ENCODE data around the gene ATG7.
"Not testable (repeated sequence)": the region's sequence is repeated elsewhere in the genome, so short reads cannot be mapped to it uniquely, and the experiment has no call there.

ATG7 gene

DNA sequence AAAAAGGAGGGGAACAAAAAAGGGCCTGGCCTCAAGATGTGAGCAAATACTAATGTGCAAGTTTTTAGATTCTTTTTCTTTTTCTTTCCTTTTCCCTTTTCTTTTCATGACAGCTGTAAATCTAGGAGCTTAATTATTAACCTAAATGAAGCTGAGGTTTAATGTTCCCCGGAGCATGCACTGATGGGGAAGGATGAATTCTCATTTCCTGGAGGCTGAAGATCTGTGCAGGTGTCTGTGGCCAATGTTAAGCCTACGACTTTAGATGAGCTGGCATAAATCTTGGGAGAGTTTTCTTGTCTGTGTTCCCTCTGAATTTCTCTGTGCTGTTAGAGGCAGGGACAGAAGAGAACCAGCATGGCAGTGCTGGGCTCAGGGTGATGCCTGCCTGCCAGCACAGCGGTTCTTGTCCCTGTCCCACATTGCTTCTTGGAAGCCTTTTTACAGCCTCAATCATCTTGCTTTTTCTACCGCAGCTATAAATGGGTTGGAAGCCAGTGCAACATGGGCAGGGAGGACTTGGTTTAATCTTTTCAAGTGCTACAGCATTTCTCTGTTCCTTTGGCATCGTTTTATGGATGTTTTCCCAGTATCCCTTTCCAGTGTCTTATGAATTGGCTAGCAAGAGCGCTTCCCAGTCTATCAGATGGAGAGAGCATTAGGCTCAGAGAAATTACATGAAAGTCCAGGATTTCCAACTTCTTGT, 119.1 kb downstream of the ATG7 start:
- no peak for DNase-seq

- no peak for DNase-seq
Observed at GRCh38 chr3:11392014-11392859, 120.0 kb downstream of the ATG7 start.

GRCh38 chr3:11392860-11393114, 120.6 kb downstream of the ATG7 start:
- no peak for DNase-seq

GRCh38 chr3:11393401-11393800, 121.2 kb downstream of the ATG7 start:
- no peak for DNase-seq

GRCh38 chr3:11394392-11394791, 122.2 kb downstream of the ATG7 start:
- DNase-seq = no peak

- no peak for DNase-seq
Observed at GRCh38 chr3:11400213-11400612, 128.0 kb downstream of the ATG7 start.

GRCh38 chr3:11401434-11401833, 129.2 kb downstream of the ATG7 start:
- DNase-seq = no peak

DNA sequence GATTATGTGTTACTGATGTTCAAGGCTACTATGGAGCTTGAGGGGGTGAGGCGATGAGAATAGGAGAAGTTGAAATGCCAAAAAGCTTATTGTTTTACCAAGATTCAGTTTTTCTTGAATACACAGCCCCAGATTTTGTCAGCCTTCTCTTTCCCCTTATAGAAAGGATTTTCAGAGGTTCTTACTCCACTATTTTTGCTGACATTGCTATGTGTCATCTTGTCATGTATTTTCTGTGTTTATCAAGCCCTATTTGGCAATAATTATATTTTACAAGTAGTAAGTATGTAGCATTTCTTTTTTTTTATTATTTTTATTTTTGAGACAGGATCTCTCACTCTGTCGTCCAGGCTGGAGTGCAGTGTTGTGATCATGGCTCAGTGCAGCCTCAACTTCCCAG, 133.1 kb downstream of the ATG7 start:
- no peak for DNase-seq

GRCh38 chr3:11407644-11408043, 135.4 kb downstream of the ATG7 start:
- DNase-seq = no peak

DNA sequence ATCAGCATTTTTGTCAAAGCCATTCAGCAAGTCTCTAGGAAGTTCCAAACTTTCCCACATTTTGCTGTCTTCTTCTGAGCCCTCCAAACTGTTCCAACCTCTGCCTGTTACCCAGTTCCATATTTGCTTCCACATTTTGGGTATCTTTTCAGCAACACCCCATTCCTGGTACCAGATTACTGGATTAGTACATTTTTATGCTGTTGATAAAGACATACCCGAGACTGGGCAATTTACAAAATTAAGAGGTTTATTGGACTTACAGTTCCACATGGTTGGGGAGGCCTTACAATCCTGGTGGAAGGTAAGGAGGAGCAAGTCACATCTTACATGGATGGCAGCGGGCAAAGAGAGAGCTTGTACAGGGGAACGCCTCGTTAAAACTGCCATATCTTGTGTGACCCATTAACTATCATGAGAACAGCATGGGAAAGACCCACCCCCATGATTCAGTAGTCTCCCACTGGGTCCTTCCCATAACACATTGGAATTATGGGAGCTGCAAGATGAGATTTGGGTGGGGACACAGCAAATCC, 136.2 kb downstream of the ATG7 start:
- not testable (repeated sequence) for DNase-seq

GRCh38 chr3:11410564-11410963, 138.4 kb downstream of the ATG7 start:
- no peak for DNase-seq

DNA sequence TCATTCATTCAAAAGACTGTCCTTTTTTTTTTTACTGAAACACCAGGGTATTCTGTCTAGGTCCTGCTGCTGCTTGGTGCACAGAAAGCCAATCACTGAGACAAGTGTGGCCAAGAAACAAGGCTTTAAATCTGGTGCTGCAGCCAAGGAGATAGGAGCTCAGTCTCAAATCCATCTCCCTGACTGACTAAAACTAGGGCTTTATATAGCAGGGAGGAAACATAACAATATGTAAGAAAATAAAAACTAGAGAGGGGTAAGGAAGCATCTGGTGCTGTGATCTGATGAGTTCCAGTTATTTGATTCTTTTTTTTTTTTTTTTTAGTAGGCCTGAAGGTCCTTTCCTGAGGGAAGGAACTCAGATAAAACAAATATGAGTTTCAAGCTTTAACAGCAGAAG, 139.8 kb downstream of the ATG7 start:
- DNase-seq = no peak

DNA sequence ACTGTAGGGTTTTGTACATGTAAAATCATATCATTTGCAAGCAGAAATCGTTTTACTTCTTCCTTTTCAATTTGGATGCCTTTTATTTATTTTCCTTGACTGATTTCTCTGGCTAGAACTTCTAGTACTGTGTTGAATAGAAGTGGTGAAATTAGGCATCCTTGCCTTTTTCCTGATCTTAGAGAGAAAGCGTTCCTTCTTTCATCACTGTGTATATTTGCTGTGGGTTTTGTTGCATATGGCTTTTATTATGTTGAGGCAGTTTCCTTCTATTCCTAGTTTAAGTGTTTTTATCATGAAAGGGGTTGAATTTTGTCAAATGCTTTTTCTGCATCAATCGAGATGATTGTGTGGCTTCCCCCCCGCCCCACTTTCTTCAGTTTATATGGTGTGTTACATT, 140.9 kb downstream of the ATG7 start:
- no peak for DNase-seq

- DNase-seq = no peak
Observed at GRCh38 chr3:11415099-11415498, 142.9 kb downstream of the ATG7 start.

- DNase-seq = no peak
Observed at GRCh38 chr3:11420066-11420465, 147.9 kb downstream of the ATG7 start.

DNA sequence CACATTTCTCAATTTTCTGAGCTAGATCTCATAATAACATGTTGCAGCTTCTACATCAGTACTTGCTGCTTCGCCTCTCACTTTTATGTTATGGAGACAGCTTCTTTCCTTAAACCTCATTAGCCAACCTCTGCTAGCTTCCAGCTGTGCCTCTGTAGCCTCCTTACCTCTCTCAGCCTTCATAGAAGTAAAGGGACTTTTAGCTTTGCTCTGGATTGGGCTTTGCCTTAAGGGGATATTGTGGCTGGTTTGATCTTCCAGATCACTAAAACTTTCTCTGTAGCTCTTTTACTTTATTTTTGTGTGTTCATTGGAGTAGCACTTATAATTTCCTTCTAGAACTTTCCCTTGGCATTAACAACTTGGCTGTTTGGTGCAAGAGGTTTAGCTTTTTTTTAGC, 150.1 kb downstream of the ATG7 start:
- no peak for DNase-seq

GRCh38 chr3:11423868-11424267, 151.7 kb downstream of the ATG7 start:
- no peak for DNase-seq

GRCh38 chr3:11424277-11424676, 152.1 kb downstream of the ATG7 start:
- no peak for DNase-seq

DNA sequence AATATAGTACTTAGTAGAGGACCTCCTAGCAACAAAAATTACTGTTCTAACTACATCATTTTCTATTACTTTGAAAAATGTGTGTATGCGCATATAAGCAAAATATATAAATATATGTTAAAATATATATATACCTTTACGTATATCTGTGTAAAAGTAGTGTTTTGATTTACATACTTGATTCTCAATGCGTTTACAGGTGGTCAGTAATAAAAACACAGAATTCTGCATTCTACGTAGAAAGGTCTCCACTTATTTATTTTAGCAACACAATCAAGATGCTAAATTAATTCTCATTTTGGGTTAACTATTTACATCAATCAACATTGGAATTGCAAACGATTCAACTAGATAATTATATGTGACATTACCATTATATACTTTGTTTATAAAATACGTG, 158.0 kb downstream of the ATG7 start:
- no peak for DNase-seq

DNA sequence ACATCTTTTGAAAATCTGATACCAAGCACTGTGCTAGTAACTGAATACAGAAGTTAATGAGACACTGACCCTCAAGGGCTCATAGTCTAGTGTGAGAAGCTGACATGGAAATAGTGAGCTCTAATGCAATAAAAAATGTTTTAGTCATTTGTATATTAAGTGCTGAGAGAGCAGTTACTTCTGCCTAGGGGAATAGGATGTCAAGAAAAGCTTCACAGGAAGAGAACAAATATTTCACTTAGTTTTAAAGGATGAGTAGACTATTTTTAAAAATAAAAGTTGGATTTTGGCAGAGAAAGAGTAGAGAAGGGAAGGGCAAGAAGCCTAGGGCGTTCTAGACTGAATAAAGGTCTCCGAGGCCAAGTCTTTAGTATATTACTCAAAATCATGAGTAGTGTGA, 158.4 kb downstream of the ATG7 start:
- no peak for DNase-seq

- DNase-seq = no peak
Observed at GRCh38 chr3:11431319-11431718, 159.1 kb downstream of the ATG7 start.

GRCh38 chr3:11434017-11434526, 161.9 kb downstream of the ATG7 start:
- no peak for DNase-seq

- no peak for DNase-seq
Observed at GRCh38 chr3:11434563-11435096, 162.4 kb downstream of the ATG7 start.
